HCT116 (cell line): ENCODE data around the gene TMA7. TPM values are rescaled to one million over a fixed set of nuclear protein-coding genes. Genes with fewer than 3 reads are reported as not detected.

Experiments
- ATAC-seq: fragments of 200-7000 bp; cut with Tn5 transposase; 2 replicates; pipeline ENCODE4 v1.9.1; 2020; ENCODE audit warnings: mild to moderate bottlenecking, moderate library complexity
- BruUV-seq: library from RNA; stranded (reverse); fragments of 400-500 nt; replicated peaks from 2 replicates; lab custom pipeline; 2021; lab: Mats Ljungman, UMichigan
- CTCF ChIA-PET: fragments of 300-600 bp; sonication (Branson Sonifier 250); formaldehyde crosslinking; loops from one replicate; lab custom pipeline; 2021; ENCODE audit warnings: antibody characterized with exemption; lab: Charles Lee
- POLR2A ChIA-PET: fragments of 300-600, 350-600 bp; sonication (Branson Sonifier 250); formaldehyde crosslinking; loops from one replicate; lab custom pipeline; 2021; ENCODE audit warnings: antibody characterized with exemption; lab: Charles Lee
- RAD21 ChIA-PET, 2 experiments: fragments of 300-600 bp; sonication (Branson Sonifier 250); formaldehyde crosslinking; loops; one replicate each; lab custom pipeline; 2023; ENCODE audit warnings: low total read pairs in 2 of 2; ENCODE audit not compliant: uncharacterized antibody in 2 of 2, unreplicated experiment in 2 of 2, low non-redundant PET in 1 of 2; lab: Charles Lee
- DNase-seq: peaks from one replicate; pipeline ENCODE4 v3.0.0-alpha.2; 2010; ENCODE audit warnings: low read depth, low spot score
- H2AFZ ChIP-seq: fragments of 200-600 bp; shearing (Covaris generic), sonication (generic); 2 replicates; pipeline ENCODE4 v1.6.1; 2017; ENCODE audit warnings: low read depth, mixed run types, mixed read lengths, antibody characterized with exemption, low read length; ENCODE audit not compliant: poor library complexity, severe bottlenecking
- H3K27ac ChIP-seq: 2 replicates; pipeline ENCODE4 v1.5.1; 2012; ENCODE audit warnings: low read depth, low read length
- H3K27me3 ChIP-seq: fragments of 200-600 bp; sonication (generic); 2 replicates; pipeline ENCODE4 v1.6.1; 2016; ENCODE audit warnings: mixed run types, low read length, mixed read lengths; ENCODE audit not compliant: insufficient read depth
- H3K36me3 ChIP-seq, 2 experiments: fragments of 200-500 bp in 1 of 2; fragments of 200-600 bp in 1 of 2; sonication (Bioruptor generic) in 1 of 2; sonication (generic) in 1 of 2; 2 replicates each; pipeline versions ENCODE4 v1.5.1 to v1.6.1; 2014 to 2016; ENCODE audit warnings: low read length in 2 of 2, inconsistent platforms in 1 of 2, mixed read lengths in 1 of 2, mixed run types in 1 of 2; ENCODE audit not compliant: insufficient read depth in 2 of 2, control insufficient read depth in 1 of 2
- H3K4me1 ChIP-seq, 2 experiments: fragments of 200-600 bp in 1 of 2; sonication (generic) in 1 of 2; 2 replicates each; pipeline versions ENCODE4 v1.5.1 to v1.6.1; 2012 to 2017; ENCODE audit warnings: low read length in 2 of 2, inconsistent platforms in 1 of 2, mild to moderate bottlenecking in 1 of 2, mixed read lengths in 1 of 2, mixed run types in 1 of 2, moderate library complexity in 1 of 2; ENCODE audit not compliant: insufficient read depth in 2 of 2, control insufficient read depth in 1 of 2
- H3K4me2 ChIP-seq: fragments of 200-600 bp; sonication (generic); 2 replicates; pipeline ENCODE4 v1.6.1; 2017; ENCODE audit warnings: mixed run types, low read length, mixed read lengths
- H3K4me3 ChIP-seq, 2 experiments: fragments of 200-600 bp in 1 of 2; sonication (generic) in 1 of 2; replicated peaks in 1 of 2; 2 replicates each; pipeline ENCODE4 v1.5.1; 2011 to 2016; ENCODE audit warnings: low read length in 2 of 2, control low read depth in 1 of 2, low read depth in 1 of 2, mild to moderate bottlenecking in 1 of 2, mixed read lengths in 1 of 2, mixed run types in 1 of 2
- H3K79me2 ChIP-seq: fragments of 200-600 bp; sonication (generic); 2 replicates; pipeline ENCODE4 v1.6.1; 2017; ENCODE audit warnings: mild to moderate bottlenecking, mixed run types, low read length, moderate library complexity, mixed read lengths; ENCODE audit not compliant: insufficient read depth
- H3K9ac ChIP-seq: fragments of 200-600 bp; sonication (generic); 2 replicates; pipeline ENCODE4 v1.6.1; 2016; ENCODE audit warnings: low read length, mixed read lengths
- H3K9me2 ChIP-seq: fragments of 200-600 bp; sonication (generic), shearing (Covaris generic); 2 replicates; pipeline ENCODE4 v1.6.1; 2017; ENCODE audit warnings: mixed run types, mild to moderate bottlenecking, moderate library complexity; ENCODE audit not compliant: insufficient read depth
- H3K9me3 ChIP-seq, 2 experiments: fragments of 200-500 bp in 1 of 2; fragments of 200-600 bp in 1 of 2; sonication (Bioruptor generic) in 1 of 2; sonication (generic) in 1 of 2; 2 replicates each; pipeline ENCODE4 v1.6.1; 2014 to 2017; ENCODE audit warnings: low read length in 2 of 2, mixed read lengths in 2 of 2, inconsistent platforms in 1 of 2, low read depth in 1 of 2, mild to moderate bottlenecking in 1 of 2, mixed run types in 1 of 2, moderate library complexity in 1 of 2; ENCODE audit not compliant: control insufficient read depth in 1 of 2, insufficient read depth in 1 of 2
- H4K20me1 ChIP-seq: fragments of 200-600 bp; sonication (generic), shearing (Covaris generic); 2 replicates; pipeline ENCODE4 v1.6.1; 2017; ENCODE audit warnings: mixed run types, mild to moderate bottlenecking, moderate library complexity; ENCODE audit not compliant: insufficient read depth
- CBX3 ChIP-seq: IDR thresholded peaks from 2 replicates; pipeline ENCODE4 v1.6.1; 2012; ENCODE audit warnings: low read depth
- CEBPB ChIP-seq: IDR thresholded peaks from 2 replicates; pipeline ENCODE4 v1.6.1; 2012; ENCODE audit warnings: low read depth
- ELF1 ChIP-seq: IDR thresholded peaks from 2 replicates; pipeline ENCODE4 v1.6.1; 2012; ENCODE audit warnings: low read depth, borderline replicate concordance
- EZH2 ChIP-seq: fragments of 200-600 bp; sonication (generic); IDR thresholded peaks from 2 replicates; pipeline ENCODE4 v1.6.1; 2017; ENCODE audit warnings: antibody characterized with exemption, mixed run types
- EZH2phosphoT487 ChIP-seq: fragments of 200-600 bp; IDR thresholded peaks from 2 replicates; pipeline ENCODE4 v1.6.1; 2018; ENCODE audit warnings: antibody characterized with exemption, borderline replicate concordance
- FOSL1 ChIP-seq: IDR thresholded peaks from 2 replicates; pipeline ENCODE4 v1.6.1; 2012; ENCODE audit warnings: low read depth
- JUND ChIP-seq: IDR thresholded peaks from 2 replicates; pipeline ENCODE4 v1.6.1; 2012
- MAX ChIP-seq: IDR thresholded peaks from 2 replicates; pipeline ENCODE4 v1.6.1; 2012
- POLR2A ChIP-seq: IDR thresholded peaks from 2 replicates; pipeline ENCODE4 v1.7.0; 2011; ENCODE audit warnings: borderline replicate concordance; ENCODE audit not compliant: insufficient read depth, insufficient read length; ENCODE audit errors: extremely low read depth
- POLR2AphosphoS5 ChIP-seq: IDR thresholded peaks from 2 replicates; pipeline ENCODE4 v1.6.1; 2011; ENCODE audit warnings: mild to moderate bottlenecking, low read depth, low read length, moderate library complexity
- RAD21 ChIP-seq: IDR thresholded peaks from 2 replicates; pipeline ENCODE4 v1.6.1; 2012; ENCODE audit warnings: low read depth, mild to moderate bottlenecking
- SIN3A ChIP-seq: IDR thresholded peaks from 2 replicates; pipeline ENCODE4 v1.6.1; 2012; ENCODE audit warnings: low read depth
- SP1 ChIP-seq: IDR thresholded peaks from 2 replicates; pipeline ENCODE4 v1.6.1; 2012; ENCODE audit warnings: low read depth
- SRF ChIP-seq: IDR thresholded peaks from 2 replicates; pipeline ENCODE4 v1.6.1; 2012; ENCODE audit warnings: low read depth
- TCF7L2 ChIP-seq: IDR thresholded peaks from 2 replicates; pipeline ENCODE4 v1.7.0; 2011; ENCODE audit warnings: borderline replicate concordance, inconsistent platforms; ENCODE audit not compliant: insufficient read depth, insufficient read length; ENCODE audit errors: extremely low read depth
- YY1 ChIP-seq: IDR thresholded peaks from 2 replicates; pipeline ENCODE4 v1.6.1; 2011; ENCODE audit warnings: low read length, low read depth, moderate library complexity, mild to moderate bottlenecking; ENCODE audit not compliant: insufficient replicate concordance; ENCODE audit errors: extremely low read depth
- ZBTB33 ChIP-seq: IDR thresholded peaks from 2 replicates; pipeline ENCODE4 v1.6.1; 2011; ENCODE audit warnings: mild to moderate bottlenecking, low read length, moderate library complexity; ENCODE audit not compliant: insufficient replicate concordance; ENCODE audit errors: extremely low read depth
- ZFX ChIP-seq: fragments of 450-650 bp; IDR thresholded peaks from 2 replicates; pipeline ENCODE4 v1.6.1; 2017
- ZNF274 ChIP-seq: fragments of 200-500 bp; sonication (Bioruptor generic); IDR thresholded peaks from 2 replicates; pipeline ENCODE4 v1.6.1; 2014; ENCODE audit warnings: mild to moderate bottlenecking, low read depth, low read length, inconsistent platforms
- intact Hi-C: fragments of 100-400 bp; cut with micrococcal nuclease; formaldehyde crosslinking; loops from 2 replicates; pipeline ENCODE4 v1.10.0; 2022
- total RNA-seq: library from RNA; stranded (reverse); gene quantifications from one replicate; pipeline ENCODE4 v1.2.1, GENCODE V29; 2021; ENCODE audit not compliant: unreplicated experiment
- TF ChIP-seq, protein P1 (sequence below): IDR thresholded peaks from 2 replicates; pipeline ENCODE4 v1.6.1; 2012

The TMA7 gene
- total RNA-seq, 1 experiment from 2014 or later = 334 TPM

- TF ChIP-seq, protein P1, sequence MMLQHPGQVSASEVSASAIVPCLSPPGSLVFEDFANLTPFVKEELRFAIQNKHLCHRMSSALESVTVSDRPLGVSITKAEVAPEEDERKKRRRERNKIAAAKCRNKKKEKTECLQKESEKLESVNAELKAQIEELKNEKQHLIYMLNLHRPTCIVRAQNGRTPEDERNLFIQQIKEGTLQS = no peak
- no peak for TF ChIP-seq POLR2A
Measured at GRCh38 chr3:48425281-48425812, 14.7 kb upstream of the TMA7 start (continued).

GRCh38 chr3:48426401-48426909, 13.6 kb upstream of the TMA7 start:
- POLR2A ChIA-PET = no interaction called here
- H3K36me3 ChIP-seq = no peaks in the 10 kb centered on the region
- no peak overlapping the region for H3K27ac ChIP-seq

More at GRCh38 chr3:48426401-48426909, 13.6 kb upstream of the TMA7 start:
- CTCF ChIA-PET = interaction anchor here (1.2 kb wide), 1 partner anchor 10 kb away, joined by 3 read pairs; no protein-coding TSS in a partner anchor
- Histone ChIP-seq H3K9me3 (no peaks in the 10 kb centered on the region), H4K20me1 (no peaks in the 10 kb centered on the region), H2AFZ (no peak overlapping the region), H3K9me2 (no peaks in the 10 kb centered on the region), H3K4me3 (no peak overlapping the region), H3K4me2 (no peak overlapping the region), H3K27me3 (no peaks in the 10 kb centered on the region), H3K79me2 (no peaks in the 10 kb centered on the region; the same call in 1 of the 2 replicates), H3K4me1 (peaks cover 14 to 29% of the 10 kb centered on the region in 2 experiments), H3K9ac (no peak overlapping the region)
- RAD21 ChIA-PET = no interaction called here
- DNase-seq (no peak), ATAC-seq (no peak)
- TF ChIP-seq, protein P1 = no peak
- no peak for TF ChIP-seq POLR2AphosphoS5
- no peak for TF ChIP-seq CEBPB
- no peak for TF ChIP-seq ZBTB33
- no peak for TF ChIP-seq SIN3A
- TF ChIP-seq ELF1 = no peak
- no peak for TF ChIP-seq JUND
- no peak for TF ChIP-seq EZH2phosphoT487
- no peak for TF ChIP-seq RAD21
- no peak for TF ChIP-seq ZNF274
- TF ChIP-seq YY1 = no peak
- no peak for TF ChIP-seq EZH2
- no peak for TF ChIP-seq SRF
- TF ChIP-seq TCF7L2 = no peak
- TF ChIP-seq POLR2A = no peak
- TF ChIP-seq CBX3 = no peak
- TF ChIP-seq MAX = no peak
- no peak for TF ChIP-seq FOSL1
- TF ChIP-seq SP1 = no peak
- TF ChIP-seq ZFX = no peak
- intact Hi-C loops = no loop called here
- BruUV-seq = no TSS peak
